Upper lobe of left lung (tissue), 6 donors: ENCODE data around the gene MIEF2. TPM values are rescaled to one million over a fixed set of nuclear protein-coding genes. Genes with fewer than 3 reads are reported as not detected.

Source experiments
- ATAC-seq, 2 donors: fragments of 200-7000 bp; cut with Tn5 transposase; one replicate each; pipeline ENCODE4 v1.9.1; 2022; ENCODE audit warnings: mild to moderate bottlenecking in 2 of 2, moderate library complexity in 2 of 2; ENCODE audit not compliant: low FRiP score in 2 of 2
- DNase-seq, 2 donors: peaks; one replicate each; pipeline ENCODE4 v3.0.0-alpha.2; 2019 to 2020
- H3K27ac ChIP-seq, 4 donors: fragments of 200-600 bp; sonication (generic); one replicate each; pipeline ENCODE4 v1.5.1; 2016 to 2019
- H3K27me3 ChIP-seq, 4 donors: fragments of 200-600 bp; sonication (generic); one replicate each; pipeline ENCODE4 v1.5.1; 2017 to 2019
- H3K36me3 ChIP-seq, 4 donors: fragments of 200-600 bp; sonication (generic); one replicate each; pipeline ENCODE4 v1.5.1; 2016 to 2019
- H3K4me1 ChIP-seq, 4 donors: fragments of 200-600 bp; sonication (generic); one replicate each; pipeline ENCODE4 v1.5.1; 2018 to 2019
- H3K4me3 ChIP-seq, 4 donors: fragments of 200-600 bp; sonication (generic); one replicate each; pipeline ENCODE4 v1.5.1; 2017 to 2019; ENCODE audit warnings: mild to moderate bottlenecking in 2 of 4, moderate library complexity in 1 of 4
- H3K9me3 ChIP-seq, 4 donors: fragments of 200-600 bp; sonication (generic); one replicate each; pipeline ENCODE4 v1.5.1; 2018 to 2019
- CTCF ChIP-seq, 6 experiments: fragments of 450-650 bp in 4 of 6; fragments of 200-600 bp in 2 of 6; sonication (generic) in 2 of 6; IDR thresholded peaks; one replicate each; pipeline ENCODE4 v1.5.1; 2016 to 2019; ENCODE audit warnings: antibody characterized with exemption in 6 of 6
- EP300 ChIP-seq, 4 donors: sonication (generic); formaldehyde crosslinking; IDR thresholded peaks; one replicate each; pipeline ENCODE4 v1.5.1; 2017; ENCODE audit warnings: antibody characterized with exemption in 4 of 4, control low read depth in 2 of 4
- POLR2A ChIP-seq, 4 donors: fragments of 450-650 bp; IDR thresholded peaks; one replicate each; pipeline ENCODE4 v1.5.1; 2016 to 2017; ENCODE audit warnings: antibody characterized with exemption in 4 of 4, mild to moderate bottlenecking in 2 of 4
- POLR2AphosphoS5 ChIP-seq, 2 donors: sonication (generic); formaldehyde crosslinking; IDR thresholded peaks; one replicate each; pipeline ENCODE4 v1.5.1; 2017; ENCODE audit warnings: antibody characterized with exemption in 2 of 2
- WGBS, 2 donors: methylation state at CpG; one replicate each; pipeline ENCODE4 v1.1.5; 2017 to 2018; 5-methylcytosine and 5-hydroxymethylcytosine counted together
- total RNA-seq, 6 donors: library from RNA; depleted of rRNA in 4 of 6; stranded (reverse); fragments of >200 nt in 4 of 6; gene quantifications; one replicate each; pipeline versions ENCODE4 v1.1.0 to v1.2.1, GENCODE V29; 2016 to 2021
- donor health status: DM: no; HTN: no; CAD: no; lungs with moderate emphysema.
- donor health status: DM: no; HTN: yes; CAD: no; lungs with severe emphysema.

The MIEF2 gene
- total RNA-seq, 6 donors from 2014 or later, result 17.2 to 79.3 (median 31.8) TPM

GRCh38 chr17:18229771-18230170, 30.7 kb upstream of the MIEF2 start:
- no peaks in the 10 kb centered on the region for H3K27me3 ChIP-seq
- WGBS, 2 donors, result 95 to 100% methylated on average over 1 to 7 of the region's 7 CpGs
- TF ChIP-seq CTCF (IDR thresholded peaks at IDR 0.05), result no peak
- no peak for TF ChIP-seq POLR2A (IDR thresholded peaks at IDR 0.05)
- TF ChIP-seq POLR2AphosphoS5 (IDR thresholded peaks at IDR 0.05), result no peak
- TF ChIP-seq EP300 (IDR thresholded peaks at IDR 0.05), result no peak
- H3K4me1 ChIP-seq, result peaks cover 13 to 17% (median 14%) of the 10 kb centered on the region in 4 donors
- ATAC-seq (no peak), DNase-seq (no peak)
- no peak overlapping the region for H3K27ac ChIP-seq
- H3K4me3 ChIP-seq, result no peak overlapping the region
- H3K9me3 ChIP-seq, result no peaks in the 10 kb centered on the region
- peaks cover 0 to 17% (median 7%) of the 10 kb centered on the region in 4 donors for H3K36me3 ChIP-seq

- Histone ChIP-seq H3K4me1 (peaks cover 9 to 13% (median 11%) of the 10 kb centered on the region in 4 donors), H3K4me3 (no peak overlapping the region), H3K36me3 (peaks cover 0 to 24% (median 11%) of the 10 kb centered on the region in 4 donors), H3K27me3 (no peaks in the 10 kb centered on the region), H3K9me3 (no peaks in the 10 kb centered on the region), H3K27ac (no peak overlapping the region)
- WGBS, 2 donors, result 86 to 100% methylated on average over 1 to 12 of the region's 14 CpGs
- ATAC-seq (no peak), DNase-seq (no peak)
- no peak for TF ChIP-seq POLR2A (IDR thresholded peaks at IDR 0.05)
- TF ChIP-seq POLR2AphosphoS5 (IDR thresholded peaks at IDR 0.05), result no peak
- no peak for TF ChIP-seq EP300 (IDR thresholded peaks at IDR 0.05)
- TF ChIP-seq CTCF (IDR thresholded peaks at IDR 0.05), result no peak
These were observed 29.9 kb upstream of the MIEF2 start for GRCh38 chr17:18230288-18231141.

- DNase-seq, result no peak
- Histone ChIP-seq H3K27ac (no peak overlapping the region), H3K4me3 (no peak overlapping the region), H3K36me3 (peaks cover 0 to 30% (median 14%) of the 10 kb centered on the region in 4 donors), H3K4me1 (peaks cover 6 to 11% (median 8%) of the 10 kb centered on the region in 4 donors), H3K27me3 (no peaks in the 10 kb centered on the region), H3K9me3 (no peaks in the 10 kb centered on the region)
- no peak for TF ChIP-seq POLR2AphosphoS5 (IDR thresholded peaks at IDR 0.05)
- no peak for TF ChIP-seq EP300 (IDR thresholded peaks at IDR 0.05)
- TF ChIP-seq CTCF (IDR thresholded peaks at IDR 0.05), result no peak
- TF ChIP-seq POLR2A (IDR thresholded peaks at IDR 0.05), result no peak
- no peak for ATAC-seq
- WGBS, 2 donors, result 75 to 79% methylated on average over 9 of the region's 9 CpGs
These were observed 29.3 kb upstream of the MIEF2 start for GRCh38 chr17:18231164-18231563.

- Histone ChIP-seq H3K27me3 (no peaks in the 10 kb centered on the region), H3K9me3 (no peaks in the 10 kb centered on the region), H3K36me3 (peaks cover 0 to 56% (median 27%) of the 10 kb centered on the region in 4 donors), H3K4me3 (no peak overlapping the region), H3K27ac (no peak overlapping the region), H3K4me1 (no peaks in the 10 kb centered on the region)
- WGBS, 2 donors, result 94 to 97% methylated on average over 11 to 18 of the region's 22 CpGs
- no peak for DNase-seq
- TF ChIP-seq EP300 (IDR thresholded peaks at IDR 0.05), result no peak
- TF ChIP-seq CTCF (IDR thresholded peaks at IDR 0.05), result no peak
- no peak for TF ChIP-seq POLR2A (IDR thresholded peaks at IDR 0.05)
- TF ChIP-seq POLR2AphosphoS5 (IDR thresholded peaks at IDR 0.05), result no peak
- ATAC-seq, result no peak
These were observed 26.5 kb upstream of the MIEF2 start for GRCh38 chr17:18233803-18234518.
